Tibial nerve (tissue), 4 donors: ENCODE measurements around the gene TCF25.

ENCODE experiments used
- CTCF ChIP-seq, 5 experiments: fragments of 200-600 bp in 3 of 5; fragments of 450-650 bp in 2 of 5; sonication (generic) in 3 of 5; IDR thresholded peaks; one replicate each; pipeline ENCODE4 v1.5.1; 2016 to 2019; ENCODE audit warnings: antibody characterized with exemption in 5 of 5, mild to moderate bottlenecking in 3 of 5, moderate library complexity in 2 of 5
- EP300 ChIP-seq, 2 donors: sonication (generic); formaldehyde crosslinking; IDR thresholded peaks; one replicate each; pipeline ENCODE4 v1.6.1; 2017; ENCODE audit warnings: antibody characterized with exemption in 2 of 2, mild to moderate bottlenecking in 1 of 2
- POLR2A ChIP-seq, 2 donors: fragments of 450-650 bp; IDR thresholded peaks; one replicate each; pipeline ENCODE4 v1.6.1; 2017; ENCODE audit warnings: antibody characterized with exemption in 2 of 2, mild to moderate bottlenecking in 2 of 2, moderate library complexity in 2 of 2

GRCh38 chr16:89859615-89860007, 13.8 kb upstream of the TCF25 start:
- no peak for TF ChIP-seq CTCF (IDR thresholded peaks at IDR 0.05)
- no peak for TF ChIP-seq POLR2A (IDR thresholded peaks at IDR 0.05)
- TF ChIP-seq EP300 (IDR thresholded peaks at IDR 0.05): no peak
